Adrenal gland (tissue), 19 donors: ENCODE data around the gene NETO1. TPM values are rescaled to one million over a fixed set of nuclear protein-coding genes. Genes with fewer than 3 reads are reported as not detected.

Experiments used
- DNase-seq, 7 donors: peaks; one replicate each; pipeline ENCODE4 v3.0.0-alpha.2; 2019 to 2020
- H3K27ac ChIP-seq, 5 donors: fragments of 200-600 bp; sonication (generic) in 4 of 5; 1 replicate in 3 of 5; 2 replicates in 2 of 5; pipeline versions ENCODE4 v1.5.1 to v1.8.0; 2016 to 2020; ENCODE audit warnings: mild to moderate bottlenecking in 1 of 5
- H3K27me3 ChIP-seq: fragments of 200-600 bp; 2 replicates; pipeline ENCODE4 v1.8.0; 2021
- H3K36me3 ChIP-seq, 2 donors: fragments of 200-600 bp; replicated peaks in 1 of 2; 1 replicate in 1 of 2; 2 replicates in 1 of 2; pipeline versions ENCODE4 v1.5.1 to v1.8.0; 2018 to 2022
- H3K4me1 ChIP-seq, 2 donors: fragments of 200-600 bp; replicated peaks in 1 of 2; 1 replicate in 1 of 2; 2 replicates in 1 of 2; pipeline versions ENCODE4 v1.5.1 to v1.8.0; 2018 to 2021
- H3K4me3 ChIP-seq, 4 donors: fragments of 200-600 bp; sonication (generic) in 3 of 4; one replicate each; pipeline ENCODE4 v1.5.1; 2016 to 2018
- H3K9me3 ChIP-seq, 3 donors: fragments of 200-600 bp; sonication (generic) in 1 of 3; replicated peaks in 1 of 3; 1 replicate in 2 of 3; 2 replicates in 1 of 3; pipeline versions ENCODE4 v1.5.1 to v1.8.0; 2016 to 2021
- CTCF ChIP-seq, 6 experiments: fragments of 450-650 bp in 4 of 6; fragments of 200-600 bp in 2 of 6; sonication (generic) in 1 of 6; IDR thresholded peaks; 1 replicate in 5 of 6; 2 replicates in 1 of 6; pipeline versions ENCODE4 v1.5.1 to v1.8.0; 2016 to 2021; ENCODE audit warnings: antibody characterized with exemption in 6 of 6, mild to moderate bottlenecking in 2 of 6, moderate library complexity in 1 of 6
- POLR2A ChIP-seq, 2 donors: fragments of 450-650 bp; IDR thresholded peaks; one replicate each; pipeline ENCODE4 v1.6.1; 2017; ENCODE audit warnings: antibody characterized with exemption in 2 of 2, mild to moderate bottlenecking in 2 of 2, moderate library complexity in 1 of 2
- WGBS, 4 donors: extraction: QIAGEN DNeasy Blood & Tissue Kit in 2 of 4; methylation state at CpG; one replicate each; pipeline versions ENCODE4 v1.1.5 to v1.1.7; 2013 to 2017; 5-methylcytosine and 5-hydroxymethylcytosine counted together
- intact Hi-C, 2 donors: fragments of 100-400 bp; cut with DNase I; formaldehyde crosslinking; loops; one replicate each; pipeline versions ENCODE4 v1.14.1 to v1.15.0; 2022 to 2023
- long read RNA-seq, 10 donors: library from polyadenylated mRNA in 3 of 10; unstranded in 2 of 10; stranded (forward) in 1 of 10; transcript quantifications; one replicate each; pipeline ENCODE4 v2.0.0 and lab custom pipeline, GENCODE V29; 2021 to 2026
- polyA plus RNA-seq, 3 donors: library from polyadenylated mRNA; stranded (reverse); fragments of 200-250 nt in 2 of 3; fragments of 350-450 nt in 1 of 3; fragmentation: Illumina TruSeq in 1 of 3; extraction: RNeasy Lipid Tissue Mini Kit (QIAGEN cat#74804) in 1 of 3; gene quantifications; one replicate each; pipeline ENCODE4 v1.2.3, GENCODE V29; 2013 to 2014
- total RNA-seq, 9 donors: library from RNA; depleted of rRNA in 4 of 9; stranded (reverse); fragments of >200 nt in 4 of 9; fragments of 120-200 nt in 1 of 9; fragmentation: NEBNext Ultra II Directional in 1 of 9; extraction: Animal tissue kit (Norgen Biotek cat#: 25700) in 1 of 9; gene quantifications; one replicate each; pipeline versions ENCODE4 v1.1.0 to v1.2.4, GENCODE V29; 2013 to 2023
- donor health status: healthy with polysubstance abuse.
- donor health status: Bipolar disorder and iron deficiency.
- donor health status: DM: yes; HTN: yes; CAD: no.
- donor health status: DM: no; HTN: no; CAD: no.
- donor health status: DM: no; HTN: no; CAD: no.
- donor health status: DM: yes; HTN: yes; CAD: no.

The NETO1 gene
- total RNA-seq (under 1 TPM in 2 of 9 donors, not detected in 7; 0.14 to 0.50 TPM), polyA plus RNA-seq (under 1 TPM in 1 of 3 donors, not detected in 2; 0.10 TPM)
- long read RNA-seq, donor 1, result 0 reads
- long read RNA-seq, donor 2, result 0 reads
- long read RNA-seq, donor 3, result 0 reads
- long read RNA-seq, donor 4, result 0 reads
- long read RNA-seq, donor 5, partial matches to known transcripts, result 0 of 1 reads
- long read RNA-seq, donor 5, other reads (novel, unspliced or antisense), result 1 of 1 reads
- long read RNA-seq, donor 6, result 0 reads
- long read RNA-seq, donor 7, result 0 reads
- long read RNA-seq, donor 8, result 0 reads
- long read RNA-seq, donor 9, result 0 reads
- long read RNA-seq, donor 10, result 0 reads

- intact Hi-C loops, result no loop called here
- no peaks in the 10 kb centered on the region for H3K4me1 ChIP-seq
- no peak within 1 kb of the TSS for H3K27ac ChIP-seq
- peaks cover 28% of the 10 kb centered on the region for H3K27me3 ChIP-seq
- 0 to 2% (median 1%) methylated on average over 6 to 84 of the region's 85 CpGs for WGBS, 4 donors
- no peaks in the 10 kb centered on the region for H3K9me3 ChIP-seq
- no peaks in the 10 kb centered on the region for H3K36me3 ChIP-seq
- no peak for DNase-seq
- H3K4me3 ChIP-seq, result no peak within 1 kb of the TSS
- no peak for TF ChIP-seq POLR2A (IDR thresholded peaks at IDR 0.05)
- no peak for TF ChIP-seq CTCF (IDR thresholded peaks at IDR 0.05)
Measured at GRCh38 chr18:72867746-72868584, at the start of gene NETO1. TSS of gene NETO1 (minus strand) at chr18:72867987. CDS start at chr18:72867291, 696 bp downstream.

GRCh38 chr18:72910045-72910444 lies 42.3 kb upstream of the NETO1 start:
- Histone ChIP-seq H3K9me3 (no peaks in the 10 kb centered on the region), H3K4me1 (no peaks in the 10 kb centered on the region), H3K4me3 (no peak overlapping the region), H3K27ac (no peak overlapping the region), H3K36me3 (no peaks in the 10 kb centered on the region), H3K27me3 (no peaks in the 10 kb centered on the region)
- intact Hi-C loops, result no loop called here
- TF ChIP-seq POLR2A (IDR thresholded peaks at IDR 0.05) (no peak), CTCF (IDR thresholded peaks at IDR 0.05) (no peak)
- DNase-seq, result no peak
- 62 to 71% (median 65%) methylated on average over 5 of the region's 5 CpGs for WGBS, 4 donors

- no peaks in the 10 kb centered on the region for H3K27me3 ChIP-seq
- no peaks in the 10 kb centered on the region for H3K9me3 ChIP-seq
- no peak overlapping the region for H3K4me3 ChIP-seq
- H3K4me1 ChIP-seq, result no peaks in the 10 kb centered on the region
- no peak overlapping the region for H3K27ac ChIP-seq
- H3K36me3 ChIP-seq, result no peaks in the 10 kb centered on the region
- 35 to 46% (median 39%) methylated on average over 2 of the region's 2 CpGs for WGBS, 4 donors
- intact Hi-C loops, result no loop called here
- TF ChIP-seq CTCF (IDR thresholded peaks at IDR 0.05) (no peak), POLR2A (IDR thresholded peaks at IDR 0.05) (no peak)
- DNase-seq, result no peak
Measured at GRCh38 chr18:72908181-72908580, 40.4 kb upstream of the NETO1 start.

GRCh38 chr18:72903033-72903432 lies 35.2 kb upstream of the NETO1 start:
- no peaks in the 10 kb centered on the region for H3K4me1 ChIP-seq
- WGBS, 4 donors, result 69 to 74% (median 72%) methylated on average over 2 of the region's 2 CpGs
- intact Hi-C loops, result no loop called here
- no peaks in the 10 kb centered on the region for H3K27me3 ChIP-seq
- no peaks in the 10 kb centered on the region for H3K36me3 ChIP-seq
- H3K4me3 ChIP-seq, result no peak overlapping the region
- H3K9me3 ChIP-seq, result no peaks in the 10 kb centered on the region
- no peak overlapping the region for H3K27ac ChIP-seq
- DNase-seq, result no peak
- TF ChIP-seq POLR2A (IDR thresholded peaks at IDR 0.05) (no peak), CTCF (IDR thresholded peaks at IDR 0.05) (no peak)
